Suppressor macrophage treated with lipopolysaccharide for 1 hour (primary cell): ENCODE data around the gene PLSCR2.
"Not testable (repeated sequence)": the region's sequence is repeated elsewhere in the genome, so short reads cannot be mapped to it uniquely, and the experiment has no call there.

Experiments used
- DNase-seq, 3 donors: peaks; one replicate each; pipeline ENCODE4 v3.0.0-alpha.2; 2020 to 2022

Gene PLSCR2

DNA sequence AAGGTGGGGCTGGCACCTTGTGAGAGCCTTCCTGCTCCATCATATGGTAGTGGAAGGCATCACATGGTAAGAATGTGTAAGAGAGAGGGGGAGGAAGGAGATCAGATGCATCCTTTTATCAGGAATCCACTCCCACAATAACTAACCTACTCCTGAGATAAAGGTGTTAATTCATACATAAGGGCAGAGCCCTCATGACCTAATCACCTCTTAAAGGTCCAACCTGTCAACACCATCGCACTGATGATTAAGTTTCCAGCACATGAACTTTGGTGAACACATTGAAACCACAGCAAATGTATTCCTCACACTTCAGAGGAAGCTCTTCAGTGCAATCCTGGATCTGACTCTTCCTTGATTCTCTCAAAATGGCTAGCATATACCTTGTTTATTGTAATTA is 55.4 kb downstream of the PLSCR2 start:
- DNase-seq: no peak

DNA sequence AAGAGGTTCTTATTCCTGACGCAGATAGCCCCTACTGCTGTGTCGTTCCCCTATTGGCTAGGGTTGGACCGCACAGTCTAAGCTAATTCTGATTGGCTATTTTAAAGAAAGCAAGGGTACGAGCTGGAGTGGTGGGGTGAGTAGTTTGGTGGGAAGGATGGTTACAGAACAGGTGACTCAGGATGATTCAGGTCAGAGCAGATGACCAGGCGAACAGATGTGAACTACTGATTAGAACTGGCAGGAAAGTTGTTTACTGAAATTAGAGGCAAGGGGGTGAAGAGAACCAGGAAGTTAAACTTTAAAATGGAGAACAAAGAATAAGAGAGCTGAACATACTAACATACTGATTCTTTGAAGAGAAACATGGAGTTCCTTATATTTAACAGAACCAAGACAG is 56.6 kb downstream of the PLSCR2 start:
- DNase-seq: not testable (repeated sequence)

DNA sequence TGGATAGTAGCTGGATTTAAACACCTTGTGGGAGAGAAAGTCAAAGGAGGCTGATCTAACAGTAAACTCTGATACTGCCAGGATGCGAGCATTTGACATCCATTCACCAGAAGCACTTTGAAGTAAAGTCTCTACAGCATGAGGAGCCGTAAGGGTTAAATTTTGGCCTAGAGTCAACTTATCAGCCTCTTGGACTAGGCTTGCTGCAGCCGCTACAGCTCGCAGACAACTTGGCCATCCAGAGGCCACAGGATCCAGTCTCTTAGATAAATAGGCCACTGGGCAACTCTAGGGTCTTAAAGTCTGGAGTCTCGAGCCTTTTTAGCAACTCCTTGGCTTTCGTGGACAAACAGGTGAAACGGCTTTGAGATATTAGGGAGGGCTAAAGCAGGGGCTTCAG is 61.4 kb downstream of the PLSCR2 start:
- DNase-seq: no peak

DNA sequence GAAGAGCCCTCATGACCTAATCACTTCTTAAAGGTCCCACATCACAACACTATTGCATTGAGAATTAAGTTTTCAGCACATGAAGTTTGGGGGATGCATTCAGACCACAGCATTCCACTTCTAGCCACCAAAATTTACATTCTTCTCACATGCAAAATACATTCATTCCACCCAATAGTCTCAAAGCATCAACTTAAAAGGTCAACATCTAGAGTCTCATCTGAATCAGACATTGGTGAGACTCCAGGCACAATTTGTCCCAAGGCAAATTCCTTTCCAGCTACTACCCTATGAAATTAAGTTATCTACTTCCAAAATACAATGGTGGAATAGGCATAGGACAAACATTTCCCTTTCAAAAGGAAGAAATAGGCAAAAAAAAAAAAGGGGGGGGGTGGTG is 64.9 kb downstream of the PLSCR2 start:
- DNase-seq: no peak

DNA sequence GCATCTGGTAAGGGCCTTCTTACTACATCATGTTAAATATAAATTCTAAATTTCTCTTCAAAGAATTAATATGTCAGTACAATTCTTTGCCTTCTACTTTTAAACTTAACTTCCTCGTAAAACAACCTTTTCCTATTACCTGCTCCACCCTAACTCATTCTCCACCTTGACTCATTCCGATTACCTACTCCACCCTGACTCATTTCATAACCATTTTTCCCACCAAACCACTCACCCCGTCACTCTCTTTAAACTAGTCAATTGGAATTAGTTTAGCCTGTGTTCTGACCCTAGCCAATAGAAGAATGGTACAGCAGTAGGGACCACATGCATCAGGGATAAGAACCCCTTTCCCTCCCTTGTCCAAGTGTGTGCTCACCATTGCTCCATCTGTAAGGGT is 65.6 kb downstream of the PLSCR2 start:
- DNase-seq: no peak

DNA sequence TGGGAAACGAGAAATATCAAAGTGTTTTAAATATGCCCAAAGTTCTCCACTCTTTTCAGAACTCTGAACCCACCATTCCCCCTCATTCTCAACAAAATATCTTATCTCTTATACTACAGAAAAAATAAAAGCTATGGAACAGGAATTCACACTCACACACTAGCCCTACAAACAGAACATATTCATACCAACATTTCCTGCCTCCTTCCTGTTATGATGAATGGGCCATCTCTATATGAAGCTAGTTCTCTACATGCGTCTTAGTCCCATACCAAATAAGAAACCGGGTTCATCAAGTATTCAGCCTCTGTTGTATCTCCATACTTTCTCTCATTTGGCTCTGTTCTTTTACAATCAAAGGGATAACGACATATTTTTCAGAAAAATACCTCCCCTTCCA is 72.6 kb downstream of the PLSCR2 start:
- DNase-seq: no peak

DNA sequence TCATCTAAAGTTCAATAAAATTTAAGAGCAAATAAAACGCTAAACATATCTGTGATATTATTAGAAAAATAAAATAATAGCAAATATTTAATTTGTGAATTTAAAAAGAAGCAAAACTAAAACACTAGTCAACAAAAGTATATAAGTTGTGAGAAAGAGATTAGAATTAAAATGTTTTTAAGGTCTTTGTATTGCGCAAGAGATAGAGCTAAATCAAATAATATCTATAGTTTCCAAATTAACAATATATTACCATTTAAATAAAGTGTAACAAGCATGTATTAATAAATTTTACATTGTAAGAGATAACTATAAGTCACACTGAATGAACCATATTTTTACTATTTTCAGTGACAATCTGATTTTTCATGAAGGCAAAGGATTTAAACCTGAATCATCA is 74.2 kb downstream of the PLSCR2 start:
- DNase-seq: no peak

DNA sequence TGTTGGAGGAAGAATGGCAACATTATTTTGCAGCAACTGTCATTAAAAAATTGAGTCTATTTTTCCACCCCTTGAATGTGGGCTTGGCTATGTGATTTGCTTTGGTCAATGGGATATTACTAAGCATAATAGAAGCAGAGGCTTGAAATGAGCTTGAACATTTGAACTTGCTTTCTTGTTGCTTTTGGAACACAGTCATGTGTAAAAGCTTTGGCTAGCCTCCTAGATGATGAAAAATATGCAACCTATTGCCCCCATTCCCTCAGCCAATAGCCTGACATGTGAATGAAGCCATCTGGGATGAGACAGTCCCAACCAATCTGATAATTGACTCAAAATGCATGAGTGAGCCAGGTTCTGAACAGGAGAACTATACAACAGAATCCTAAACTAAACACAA is 78.4 kb downstream of the PLSCR2 start:
- DNase-seq: no peak

DNA sequence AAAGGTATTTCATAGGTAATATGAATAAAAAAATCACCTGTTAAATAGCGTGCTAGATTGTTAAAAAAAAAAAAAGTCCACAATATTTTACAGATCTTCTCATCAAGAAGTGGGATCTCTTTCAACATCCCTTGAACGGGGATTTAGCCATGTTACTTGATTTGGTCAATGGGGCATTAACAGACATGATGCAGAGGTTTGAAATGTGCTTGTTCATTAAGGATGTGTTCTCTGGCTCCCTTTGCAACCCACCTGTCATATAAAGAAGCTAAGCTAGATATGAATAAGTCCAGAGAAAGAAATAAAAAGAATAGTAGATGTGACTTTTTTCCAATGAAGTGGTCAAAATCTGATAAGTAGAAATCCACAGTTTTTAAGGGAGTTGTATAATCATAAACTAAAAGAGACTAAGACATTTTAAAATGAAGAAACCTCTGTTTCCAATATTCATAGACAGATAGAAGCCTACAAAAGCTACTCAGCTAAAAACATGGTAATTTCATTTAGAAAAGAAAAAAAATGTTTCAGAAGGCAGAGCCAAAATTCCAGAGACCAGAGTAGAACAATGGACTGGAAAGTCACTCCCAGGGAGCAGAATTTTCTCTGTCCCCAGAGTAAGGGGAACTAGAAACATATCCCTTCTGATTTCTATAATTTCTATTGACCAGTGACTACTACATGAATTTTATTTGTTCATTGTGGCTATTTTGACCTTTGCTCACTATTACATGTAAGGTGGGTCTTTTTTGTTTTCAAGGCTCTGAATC is 79.2 kb downstream of the PLSCR2 start:
- no peak for DNase-seq

DNA sequence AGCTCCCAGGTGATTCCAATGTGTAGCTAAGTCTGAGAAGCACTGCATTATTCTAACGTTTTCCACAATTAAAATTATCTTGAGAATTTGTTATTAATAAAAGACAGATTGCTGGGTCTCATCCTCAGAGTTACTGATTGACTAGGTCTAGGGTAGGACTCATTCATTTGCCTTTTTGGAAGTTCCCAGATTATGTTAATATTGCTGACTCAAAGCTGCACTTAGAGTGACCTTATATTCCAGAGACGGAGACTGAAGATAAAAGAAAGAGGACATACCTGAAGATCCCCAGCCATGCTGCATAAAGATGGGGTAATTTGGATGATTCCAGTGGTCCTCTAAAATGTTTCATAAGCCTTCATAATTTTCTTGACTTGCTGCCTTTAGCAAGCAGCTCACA is 81.8 kb downstream of the PLSCR2 start:
- no peak for DNase-seq

DNA sequence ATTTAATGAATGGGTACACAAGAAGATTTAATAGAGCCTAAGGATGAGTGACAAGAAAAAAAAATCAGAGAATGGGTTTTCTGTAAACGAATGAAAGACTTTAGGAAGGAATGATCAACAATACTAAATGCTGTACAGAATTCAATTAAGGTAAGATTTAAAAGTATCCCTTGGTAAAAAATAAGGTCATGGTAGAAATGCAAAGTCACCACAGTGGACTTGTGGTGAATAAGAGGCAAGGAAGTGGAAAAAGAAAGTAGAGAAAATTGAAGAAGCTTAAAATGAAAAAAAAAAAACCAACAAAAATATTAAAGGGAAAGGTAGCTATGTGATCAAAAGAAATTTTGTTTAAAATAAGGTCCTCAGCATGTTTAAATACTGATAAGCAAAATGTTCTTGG is 82.4 kb downstream of the PLSCR2 start:
- DNase-seq: no peak

DNA sequence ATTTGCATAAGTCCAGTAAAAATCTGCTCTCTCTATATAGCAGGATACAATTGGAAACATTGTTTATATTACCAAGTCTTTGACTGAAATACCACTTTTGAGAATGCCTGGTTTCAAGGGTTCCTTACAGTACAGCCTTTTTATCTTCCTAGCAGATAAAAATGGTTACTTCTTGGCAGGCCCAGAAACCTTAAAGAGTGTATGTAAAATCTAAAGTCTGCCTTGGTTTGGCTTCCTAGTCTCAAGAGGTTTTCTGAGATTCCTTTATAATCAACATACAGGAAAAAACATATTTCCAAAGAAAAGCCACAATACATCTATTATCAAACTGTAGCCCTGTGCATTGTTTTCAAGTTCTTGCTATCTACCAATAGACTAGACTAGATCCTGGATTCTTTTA is 84.6 kb downstream of the PLSCR2 start:
- no peak for DNase-seq
